Psoas muscle (tissue), 8 donors: ENCODE results near the gene KRTAP4-4. TPM values are rescaled to one million over a fixed set of nuclear protein-coding genes. Genes with fewer than 3 reads are reported as not detected.
"Not testable (repeated sequence)": the region's sequence is repeated elsewhere in the genome, so short reads cannot be mapped to it uniquely, and the experiment has no call there.

Source experiments
- ATAC-seq, 4 donors: fragments of 200-7000 bp; cut with Tn5 transposase; one replicate each; pipeline ENCODE4 v1.9.1; 2020; ENCODE audit warnings: moderate library complexity in 3 of 4, mild to moderate bottlenecking in 2 of 4
- DNase-seq, 2 donors: peaks; one replicate each; pipeline ENCODE4 v3.0.0-alpha.2; 2020
- H3K27ac ChIP-seq: fragments of 200-600 bp; one replicate; pipeline ENCODE4 v1.8.0; 2022
- H3K27me3 ChIP-seq, 3 donors: fragments of 200-600 bp in 1 of 3; one replicate each; pipeline versions ENCODE4 v1.6.1 to v1.8.0; 2013 to 2022; ENCODE audit warnings: low read length in 2 of 3, mild to moderate bottlenecking in 2 of 3, moderate library complexity in 1 of 3; ENCODE audit not compliant: insufficient read depth in 3 of 3
- H3K36me3 ChIP-seq, 2 donors: fragments of 200-600 bp in 1 of 2; one replicate each; pipeline versions ENCODE4 v1.6.1 to v1.8.0; 2013 to 2022; ENCODE audit warnings: low read depth in 1 of 2, mild to moderate bottlenecking in 1 of 2, moderate library complexity in 1 of 2; ENCODE audit not compliant: insufficient read depth in 1 of 2
- H3K4me1 ChIP-seq: fragments of 200-600 bp; one replicate; pipeline ENCODE4 v1.8.0; 2022
- H3K4me3 ChIP-seq: fragments of 200-600 bp; one replicate; pipeline ENCODE4 v1.8.0; 2022; ENCODE audit warnings: mild to moderate bottlenecking
- H3K9me3 ChIP-seq: fragments of 200-600 bp; one replicate; pipeline ENCODE4 v1.8.0; 2022
- CTCF ChIP-seq: fragments of 200-600 bp; IDR thresholded peaks from one replicate; pipeline ENCODE4 v1.8.0; 2022; ENCODE audit warnings: antibody characterized with exemption
- WGBS, 3 donors: extraction: QIAGEN DNeasy Blood & Tissue Kit; methylation state at CpG; one replicate each; pipeline versions ENCODE4 v1.1.6 to v1.1.7; 2013; 5-methylcytosine and 5-hydroxymethylcytosine counted together
- intact Hi-C, 2 donors: fragments of 100-400 bp; cut with DNase I; formaldehyde crosslinking; loops; one replicate each; pipeline versions ENCODE4 v1.11.0 to v1.14.2; 2022
- long read RNA-seq, 2 donors: library from polyadenylated mRNA; unstranded; transcript quantifications; one replicate each; pipeline ENCODE4 v2.0.0, GENCODE V29; 2021
- polyA plus RNA-seq, 3 donors: library from polyadenylated mRNA; stranded (reverse); fragments of 200-250 nt; gene quantifications; one replicate each; pipeline ENCODE4 v1.2.3, GENCODE V29; 2013
- total RNA-seq, 4 donors: library from RNA; stranded (reverse); fragmentation: NEBNext Ultra II Directional in 2 of 4; extraction: Animal tissue kit (Norgen Biotek cat#: 25700) in 2 of 4; gene quantifications; one replicate each; pipeline versions ENCODE4 v1.2.1 to v1.2.4, GENCODE V29; 2021 to 2023
- donor health status: healthy with polysubstance abuse.
- donor health status: DM: no; HTN: no; CAD: no; lungs with moderate emphysema.
- donor health status: Bipolar disorder and iron deficiency.
- donor health status: healthy.
- donor health status: DM: yes; HTN: yes; CAD: no.
- donor health status: DM: no; HTN: no; CAD: no.
- donor health status: DM: no; HTN: no; CAD: no.
- donor health status: DM: yes; HTN: yes; CAD: no.

The KRTAP4-4 gene
- total RNA-seq (not detected), polyA plus RNA-seq (not detected)
- long read RNA-seq, donor 1 = 0 reads
- long read RNA-seq, donor 2 = 0 reads

DNA sequence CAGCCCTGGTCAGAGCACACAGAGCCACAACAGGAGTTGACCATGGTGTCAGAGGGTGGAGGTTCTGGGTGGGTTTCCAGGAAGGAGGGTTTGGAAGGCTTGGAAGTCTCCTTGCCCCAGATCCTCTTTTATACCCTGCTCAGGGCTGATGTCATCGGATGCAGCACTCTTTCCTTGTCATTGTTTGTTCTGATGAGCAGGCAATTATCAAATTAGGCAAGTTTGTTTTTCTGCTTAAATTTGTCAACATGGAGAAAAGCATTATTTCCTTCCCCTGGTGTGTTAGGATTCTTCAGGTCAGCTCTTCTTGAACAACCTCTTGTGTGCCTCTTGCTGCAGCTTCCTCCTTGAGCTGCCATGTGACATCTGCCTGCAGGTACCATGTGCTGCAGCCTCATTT, at the start of gene KRTAP4-4:
Gene KRTAP4-4 (minus strand): TSS at position 101 of the 400 bp plus-strand sequence. CDS start 57 bp downstream, at position 44.
- peaks cover 0 to 2% (median 0%) of the 10 kb centered on the region in 3 donors for H3K27me3 ChIP-seq
- no peaks in the 10 kb centered on the region for H3K36me3 ChIP-seq
- H3K4me1 ChIP-seq = no peaks in the 10 kb centered on the region
- no peak for TF ChIP-seq CTCF
- ATAC-seq (no peak), DNase-seq (no peak)
- 72 to 92% (median 82%) methylated on average over 1 of the region's 1 CpG for WGBS, 3 donors
- H3K27ac ChIP-seq = no peak within 1 kb of the TSS
- H3K4me3 ChIP-seq = no peak within 1 kb of the TSS
- intact Hi-C loops = no loop called here
- no peaks in the 10 kb centered on the region for H3K9me3 ChIP-seq

DNA sequence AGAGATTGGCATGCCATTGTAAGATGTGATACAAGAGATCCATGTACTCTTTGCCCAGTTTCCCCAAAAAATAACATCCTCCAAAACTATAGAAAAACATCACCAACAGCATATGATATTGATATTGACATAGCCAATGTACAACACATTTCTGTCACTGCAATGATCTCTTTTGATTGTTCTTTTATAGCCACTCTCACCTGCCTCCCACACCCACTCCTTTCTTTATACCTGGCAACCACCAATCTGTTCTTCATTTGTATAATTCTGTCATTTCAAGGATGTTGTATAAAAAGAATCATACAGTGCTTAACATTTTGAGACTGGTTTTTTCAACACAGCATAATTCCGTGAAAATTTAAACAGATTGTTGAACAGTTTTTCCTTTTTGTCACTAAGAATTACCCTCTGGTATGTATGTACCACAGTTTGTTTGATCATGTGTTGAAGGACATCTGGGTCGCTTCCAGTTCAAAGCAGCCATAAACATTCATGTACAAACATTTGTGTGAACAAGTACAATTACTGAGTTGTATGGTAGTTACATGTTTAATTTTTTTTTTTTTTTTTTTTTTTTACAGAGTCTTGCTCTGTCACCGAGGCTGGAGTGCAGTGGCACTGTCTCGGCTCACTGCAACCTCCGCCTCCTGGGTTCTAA, 39.0 kb upstream of the KRTAP4-4 start:
- H3K27ac ChIP-seq = no peak overlapping the region
- TF ChIP-seq CTCF = no peak
- H3K9me3 ChIP-seq = no peaks in the 10 kb centered on the region
- 64 to 85% (median 66%) methylated on average over 4 to 5 of the region's 5 CpGs for WGBS, 3 donors
- intact Hi-C loops = no loop called here
- H3K27me3 ChIP-seq = no peaks in the 10 kb centered on the region
- DNase-seq (no peak), ATAC-seq (no peak)
- H3K4me1 ChIP-seq = no peaks in the 10 kb centered on the region
- H3K36me3 ChIP-seq = no peaks in the 10 kb centered on the region
- no peak overlapping the region for H3K4me3 ChIP-seq

GRCh38 chr17:41196068-41196467, 35.5 kb upstream of the KRTAP4-4 start:
- no peak overlapping the region for H3K27ac ChIP-seq
- H3K36me3 ChIP-seq = no peaks in the 10 kb centered on the region
- no peak for TF ChIP-seq CTCF
- DNase-seq = no peak
- intact Hi-C loops = no loop called here
- no peak overlapping the region for H3K4me3 ChIP-seq
- H3K27me3 ChIP-seq = no peaks in the 10 kb centered on the region
- ATAC-seq = no peak
- no peaks in the 10 kb centered on the region for H3K4me1 ChIP-seq
- WGBS, 3 donors = 37 to 46% (median 43%) methylated on average over 1 of the region's 1 CpG
- H3K9me3 ChIP-seq = no peaks in the 10 kb centered on the region

- peaks cover 0 to 5% (median 2%) of the 10 kb centered on the region in 3 donors for H3K27me3 ChIP-seq
- 67 to 73% (median 72%) methylated on average over 3 of the region's 3 CpGs for WGBS, 3 donors
- no peak for ATAC-seq
Observed at GRCh38 chr17:41190328-41190727, 29.8 kb upstream of the KRTAP4-4 start.

DNA sequence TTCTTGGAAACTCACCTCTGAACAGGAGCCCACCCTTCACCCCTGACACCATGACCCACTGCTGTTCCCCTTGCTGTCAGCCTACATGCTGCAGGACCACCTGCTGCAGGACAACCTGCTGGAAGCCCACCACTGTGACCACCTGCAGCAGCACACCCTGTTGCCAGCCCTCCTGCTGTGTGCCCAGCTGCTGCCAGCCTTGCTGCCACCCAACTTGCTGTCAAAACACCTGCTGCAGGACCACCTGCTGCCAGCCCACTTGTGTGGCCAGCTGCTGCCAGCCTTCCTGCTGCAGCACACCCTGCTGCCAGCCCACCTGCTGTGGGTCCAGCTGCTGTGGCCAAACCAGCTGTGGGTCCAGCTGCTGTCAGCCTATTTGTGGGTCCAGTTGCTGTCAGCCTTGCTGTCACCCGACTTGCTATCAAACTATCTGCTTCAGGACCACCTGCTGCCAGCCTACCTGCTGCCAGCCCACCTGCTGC, 29.3 kb upstream of the KRTAP4-4 start, which contains the start of gene KRTAP9-1:
Gene KRTAP9-1 (plus strand): TSS at position 51 of the 482 bp plus-strand sequence. CDS start 0 bp downstream, at position 51.
- intact Hi-C loops, H3K9me3 ChIP-seq, H3K4me1 ChIP-seq, ATAC-seq, H3K36me3 ChIP-seq, DNase-seq, H3K4me3 ChIP-seq, H3K27ac ChIP-seq, H3K27me3 ChIP-seq: not testable (repeated sequence)
- 50 to 61% (median 58%) methylated on average over 1 of the region's 1 CpG for WGBS, 3 donors

More at GRCh38 chr17:41190328-41190727, 29.8 kb upstream of the KRTAP4-4 start:
- Histone ChIP-seq H3K36me3 (no peaks in the 10 kb centered on the region), H3K4me1 (no peaks in the 10 kb centered on the region), H3K27ac (no peak overlapping the region), H3K4me3 (no peak overlapping the region), H3K9me3 (no peaks in the 10 kb centered on the region)
- no peak for DNase-seq
- intact Hi-C loops = no loop called here
- no peak for TF ChIP-seq CTCF
